HG03175 (cell line): ENCODE data around the gene GCKR.

Experiments
- ATAC-seq: cut with Tn5 transposase; IDR thresholded peaks from one replicate; pipeline ENCODE4 v1.9.1; 2021; ENCODE audit warnings: mild to moderate bottlenecking, moderate library complexity; ENCODE audit not compliant: unreplicated experiment

The GCKR gene

GRCh38 chr2:27571197-27571596 is 74.6 kb downstream of the GCKR start:
- ATAC-seq: no peak

GRCh38 chr2:27571681-27572080 is 75.0 kb downstream of the GCKR start:
- ATAC-seq: no peak

GRCh38 chr2:27572439-27572838 is 75.8 kb downstream of the GCKR start:
- no peak for ATAC-seq

GRCh38 chr2:27572998-27573429 is 76.4 kb downstream of the GCKR start:
- ATAC-seq: no peak
